Lower lobe of right lung (tissue), 2 donors: Measurements from ENCODE around the gene EMX2. TPM values are rescaled to one million over a fixed set of nuclear protein-coding genes. Genes with fewer than 3 reads are reported as not detected.

Experiments used
- ATAC-seq, 2 donors: fragments of 200-7000 bp; cut with Tn5 transposase; one replicate each; pipeline ENCODE4 v1.9.1; 2020 to 2022; ENCODE audit warnings: mild to moderate bottlenecking in 2 of 2, moderate library complexity in 2 of 2
- DNase-seq: peaks from one replicate; pipeline ENCODE4 v3.0.0-alpha.2; 2020
- H3K27ac ChIP-seq: fragments of 200-600 bp; one replicate; pipeline ENCODE4 v1.8.0; 2022
- H3K27me3 ChIP-seq: fragments of 200-600 bp; one replicate; pipeline ENCODE4 v1.8.0; 2022; ENCODE audit warnings: low read depth
- H3K36me3 ChIP-seq: fragments of 200-600 bp; one replicate; pipeline ENCODE4 v1.8.0; 2022; ENCODE audit warnings: mild to moderate bottlenecking
- H3K4me1 ChIP-seq: fragments of 200-600 bp; one replicate; pipeline ENCODE4 v1.8.0; 2022
- H3K4me3 ChIP-seq: fragments of 200-600 bp; one replicate; pipeline ENCODE4 v1.8.0; 2022; ENCODE audit warnings: mild to moderate bottlenecking
- H3K9me3 ChIP-seq: fragments of 200-600 bp; one replicate; pipeline ENCODE4 v1.8.0; 2022
- CTCF ChIP-seq: fragments of 200-600 bp; IDR thresholded peaks from one replicate; pipeline ENCODE4 v1.8.0; 2022; ENCODE audit warnings: antibody characterized with exemption, mild to moderate bottlenecking
- intact Hi-C: fragments of 100-400 bp; cut with DNase I; formaldehyde crosslinking; loops from one replicate; pipeline ENCODE4 v1.11.0; 2022
- total RNA-seq: library from RNA; stranded (reverse); fragmentation: NEBNext Ultra II Directional; extraction: Animal tissue kit (Norgen Biotek cat#: 25700); gene quantifications from one replicate; pipeline ENCODE4 v1.2.1, GENCODE V29; 2021
- donor health status: DM: no; HTN: yes; CAD: no; lungs with severe emphysema.

EMX2 gene
- total RNA-seq, 1 donor from 2014 or later: not detected

- DNase-seq (no peak), ATAC-seq (no peak)
- no peaks in the 10 kb centered on the region for H3K36me3 ChIP-seq
- H3K4me3 ChIP-seq: no peak overlapping the region
- TF ChIP-seq CTCF: no peak
- no peak overlapping the region for H3K27ac ChIP-seq
- peaks cover 8% of the 10 kb centered on the region for H3K27me3 ChIP-seq
- no peaks in the 10 kb centered on the region for H3K9me3 ChIP-seq
- no peaks in the 10 kb centered on the region for H3K4me1 ChIP-seq
- intact Hi-C loops: no loop called here
These were observed 33.0 kb upstream of the EMX2 start for GRCh38 chr10:117509573-117509972.

- no peak for DNase-seq
- peaks cover 12% of the 10 kb centered on the region for H3K27me3 ChIP-seq
- intact Hi-C loops: no loop called here
These were observed 30.8 kb upstream of the EMX2 start for GRCh38 chr10:117511601-117512390.

DNA sequence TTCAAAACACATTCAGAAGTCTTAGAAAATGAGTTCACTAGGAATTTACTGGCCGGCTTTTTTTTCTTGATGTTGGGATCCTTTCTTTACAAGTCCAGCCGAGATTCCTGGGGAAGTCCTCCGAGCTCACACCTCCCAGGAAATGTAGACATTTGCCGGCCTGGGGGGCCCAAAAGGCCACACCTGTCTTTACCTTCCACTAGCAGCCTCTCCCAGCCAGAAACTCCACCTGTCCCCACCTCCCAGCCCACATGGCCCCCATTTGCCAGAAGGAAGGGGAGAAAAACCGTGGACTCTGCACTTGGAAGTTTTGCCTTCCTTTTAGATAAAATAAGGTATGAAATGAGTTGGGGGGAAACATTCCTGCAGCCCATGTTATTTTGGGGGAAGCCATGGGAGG, 27.6 kb upstream of the EMX2 start:
- intact Hi-C loops: no loop called here
- Histone ChIP-seq H3K27me3 (peaks cover 14% of the 10 kb centered on the region), H3K27ac (no peak overlapping the region), H3K4me1 (no peaks in the 10 kb centered on the region), H3K36me3 (no peaks in the 10 kb centered on the region), H3K9me3 (no peaks in the 10 kb centered on the region), H3K4me3 (no peak overlapping the region)
- no peak for TF ChIP-seq CTCF
- no peak for ATAC-seq
- no peak for DNase-seq

More at GRCh38 chr10:117511601-117512390, 30.8 kb upstream of the EMX2 start:
- TF ChIP-seq CTCF: no peak
- Histone ChIP-seq H3K4me3 (no peak overlapping the region), H3K4me1 (no peaks in the 10 kb centered on the region), H3K36me3 (no peaks in the 10 kb centered on the region), H3K27ac (no peak overlapping the region), H3K9me3 (no peaks in the 10 kb centered on the region)
- peak in 1 of 2 donors; percentile 39 for ATAC-seq

- DNase-seq: no peak
- no peak overlapping the region for H3K27ac ChIP-seq
- intact Hi-C loops: no loop called here
- H3K4me1 ChIP-seq: no peaks in the 10 kb centered on the region
- no peaks in the 10 kb centered on the region for H3K36me3 ChIP-seq
- H3K9me3 ChIP-seq: no peaks in the 10 kb centered on the region
- no peak for ATAC-seq
- TF ChIP-seq CTCF: no peak
- H3K4me3 ChIP-seq: no peak overlapping the region
- H3K27me3 ChIP-seq: peaks cover 20% of the 10 kb centered on the region
These were observed 25.9 kb upstream of the EMX2 start for GRCh38 chr10:117516681-117517080.

- peaks cover 34% of the 10 kb centered on the region for H3K27me3 ChIP-seq
- intact Hi-C loops: no loop called here
- ATAC-seq (no peak), DNase-seq (no peak)
- H3K4me1 ChIP-seq: no peaks in the 10 kb centered on the region
- no peak for TF ChIP-seq CTCF
- H3K9me3 ChIP-seq: no peaks in the 10 kb centered on the region
- H3K4me3 ChIP-seq: no peak overlapping the region
- H3K36me3 ChIP-seq: no peaks in the 10 kb centered on the region
- H3K27ac ChIP-seq: no peak overlapping the region
These were observed 24.3 kb upstream of the EMX2 start for GRCh38 chr10:117518246-117518645.
